ENCODE measurements around the gene PGF.

Gene PGF

DNA sequence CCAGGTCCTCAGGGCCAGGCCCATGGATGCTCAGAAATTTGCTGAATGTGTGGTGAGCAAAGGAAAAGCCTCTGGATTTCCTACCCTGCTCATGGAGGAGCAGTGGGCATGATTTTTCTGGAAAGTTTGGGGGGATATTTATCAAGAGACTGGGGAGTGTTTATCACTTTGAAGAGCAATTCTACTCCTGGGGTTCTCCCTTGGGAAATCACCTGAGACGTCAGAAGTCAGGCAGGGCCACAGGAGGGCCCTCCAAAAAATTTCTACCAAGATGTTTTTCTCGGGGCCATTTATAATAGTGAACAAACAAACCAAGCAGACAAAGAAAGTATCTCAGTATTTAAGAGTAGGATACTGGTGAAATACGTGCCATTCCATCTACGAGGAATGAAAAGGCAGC is 27.3 kb upstream of the PGF start:
- no peak overlapping the region for H3K4me3 Mint-ChIP-seq
- CTCF ChIA-PET = no interaction called here
- H3K27ac Mint-ChIP-seq = no peak overlapping the region
- no peak for DNase-seq
- H3K27me3 Mint-ChIP-seq = peaks cover 39% of the 10 kb centered on the region
- H3K36me3 Mint-ChIP-seq = no peaks in the 10 kb centered on the region
- H3K9me3 Mint-ChIP-seq = no peaks in the 10 kb centered on the region
- no peaks in the 10 kb centered on the region for H3K4me1 Mint-ChIP-seq

GRCh38 chr14:74981833-74982232 is 26.4 kb upstream of the PGF start:
- DNase-seq = no peak
- Mint-ChIP-seq H3K36me3 (no peaks in the 10 kb centered on the region), H3K27ac (no peak overlapping the region), H3K4me3 (no peak overlapping the region), H3K9me3 (no peaks in the 10 kb centered on the region), H3K4me1 (no peaks in the 10 kb centered on the region), H3K27me3 (peaks cover 38% of the 10 kb centered on the region)
- CTCF ChIA-PET = no interaction called here

- Mint-ChIP-seq H3K36me3 (no peaks in the 10 kb centered on the region), H3K4me1 (no peaks in the 10 kb centered on the region), H3K27me3 (peaks cover 38% of the 10 kb centered on the region), H3K9me3 (no peaks in the 10 kb centered on the region), H3K27ac (no peak overlapping the region), H3K4me3 (no peak overlapping the region)
- no peak for DNase-seq
- CTCF ChIA-PET = no interaction called here
These were observed 26.0 kb upstream of the PGF start for GRCh38 chr14:74981462-74981782.

DNA sequence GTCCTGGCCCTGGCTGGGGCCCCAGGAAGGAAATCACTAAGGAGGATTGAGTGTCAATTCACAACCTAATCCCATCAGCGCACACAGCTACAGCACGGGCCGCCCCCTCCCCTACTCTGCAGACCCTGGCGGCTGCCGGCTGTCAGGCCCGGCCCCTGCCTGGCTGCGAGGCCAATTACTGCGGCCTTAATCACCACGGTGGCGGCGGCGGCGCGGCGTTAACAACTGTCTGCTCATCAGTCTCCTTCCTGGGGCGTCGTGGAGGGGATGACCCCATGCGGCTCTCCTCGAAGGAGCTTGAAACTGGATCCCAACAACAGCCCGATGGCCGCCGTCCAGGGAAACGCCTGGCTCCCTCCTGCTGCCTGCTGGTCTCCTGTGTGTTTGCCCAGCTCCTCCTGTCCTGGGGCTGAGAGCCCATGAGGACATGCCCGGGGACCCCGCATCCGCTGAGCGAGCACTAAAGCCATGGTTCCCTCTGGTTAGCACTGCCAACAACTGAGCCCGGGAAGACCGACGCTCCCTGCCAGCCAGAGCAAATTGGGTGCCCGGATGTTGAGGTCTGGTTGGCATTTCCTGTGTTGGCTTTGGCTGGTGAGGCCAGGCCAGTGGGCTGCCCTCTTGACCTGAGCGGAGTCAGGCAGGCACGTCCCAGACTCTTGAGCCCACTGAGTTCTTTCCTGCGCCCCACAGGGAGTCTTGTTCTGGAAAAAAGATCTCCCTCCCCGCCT is 25.5 kb upstream of the PGF start:
- DNase-seq = no peak
- CTCF ChIA-PET = interaction anchor here (0.7 kb wide), 1 partner anchor 33 kb away, joined by 7 read pairs; no protein-coding TSS in a partner anchor
- Mint-ChIP-seq H3K36me3 (no peaks in the 10 kb centered on the region), H3K9me3 (no peaks in the 10 kb centered on the region), H3K4me1 (no peaks in the 10 kb centered on the region), H3K27me3 (peaks cover 37% of the 10 kb centered on the region), H3K27ac (no peak overlapping the region), H3K4me3 (no peak overlapping the region)

DNA sequence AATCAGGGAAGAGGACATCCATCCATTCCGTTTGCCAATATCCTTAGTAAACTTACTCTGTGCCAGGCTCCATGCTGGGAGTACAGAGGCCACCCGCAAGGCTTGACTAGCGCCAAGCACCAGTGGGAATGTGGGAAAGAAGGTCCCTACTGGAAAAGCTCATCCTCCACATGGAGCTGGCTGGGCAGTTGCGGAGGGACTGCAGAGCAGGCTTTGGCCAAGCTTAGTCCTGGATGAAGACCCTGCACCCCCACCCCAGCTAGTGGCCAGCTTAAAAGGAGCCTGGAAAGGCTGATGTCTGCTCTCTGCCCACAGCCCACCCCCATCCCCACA is 25.0 kb upstream of the PGF start:
- no peak for DNase-seq
- Mint-ChIP-seq H3K4me1 (no peaks in the 10 kb centered on the region), H3K27me3 (peaks cover 36% of the 10 kb centered on the region), H3K4me3 (no peak overlapping the region), H3K36me3 (no peaks in the 10 kb centered on the region), H3K9me3 (no peaks in the 10 kb centered on the region), H3K27ac (no peak overlapping the region)
- CTCF ChIA-PET = interaction anchor here (0.7 kb wide), 1 partner anchor 33 kb away, joined by 7 read pairs; no protein-coding TSS in a partner anchor

- CTCF ChIA-PET = interaction anchor here (0.7 kb wide), 1 partner anchor 32 kb away, joined by 7 read pairs; no protein-coding TSS in a partner anchor
- no peak for DNase-seq
These were observed 24.3 kb upstream of the PGF start for GRCh38 chr14:74979442-74980397.

GRCh38 chr14:74979029-74979428 is 23.6 kb upstream of the PGF start:
- no peaks in the 10 kb centered on the region for H3K4me1 Mint-ChIP-seq
- no peak for DNase-seq
- no peak overlapping the region for H3K4me3 Mint-ChIP-seq
- no peaks in the 10 kb centered on the region for H3K9me3 Mint-ChIP-seq
- H3K27ac Mint-ChIP-seq = no peak overlapping the region
- CTCF ChIA-PET = interaction anchor here (0.9 kb wide), 1 partner anchor 117 kb away, joined by 3 read pairs; no protein-coding TSS in a partner anchor
- no peaks in the 10 kb centered on the region for H3K36me3 Mint-ChIP-seq
- H3K27me3 Mint-ChIP-seq = peaks cover 31% of the 10 kb centered on the region

More at GRCh38 chr14:74979442-74980397, 24.3 kb upstream of the PGF start:
- H3K9me3 Mint-ChIP-seq = no peaks in the 10 kb centered on the region
- no peak overlapping the region for H3K27ac Mint-ChIP-seq
- no peaks in the 10 kb centered on the region for H3K4me1 Mint-ChIP-seq
- no peak overlapping the region for H3K4me3 Mint-ChIP-seq
- H3K27me3 Mint-ChIP-seq = peaks cover 34% of the 10 kb centered on the region
- H3K36me3 Mint-ChIP-seq = no peaks in the 10 kb centered on the region

GRCh38 chr14:74978416-74978947 is 23.1 kb upstream of the PGF start:
- Mint-ChIP-seq H3K27me3 (peaks cover 28% of the 10 kb centered on the region), H3K36me3 (no peaks in the 10 kb centered on the region), H3K9me3 (no peaks in the 10 kb centered on the region), H3K4me1 (peaks cover 3% of the 10 kb centered on the region), H3K27ac (no peak overlapping the region), H3K4me3 (no peak overlapping the region)
- DNase-seq = no peak
- CTCF ChIA-PET = interaction anchor here (0.9 to 1.0 kb wide), 2 partner anchors 117 to 649 kb away, joined by 3 read pairs; no protein-coding TSS in a partner anchor

- DNase-seq = no peak
- Mint-ChIP-seq H3K4me1 (peaks cover 3% of the 10 kb centered on the region), H3K4me3 (no peak overlapping the region), H3K27me3 (peaks cover 26% of the 10 kb centered on the region), H3K9me3 (no peaks in the 10 kb centered on the region), H3K36me3 (no peaks in the 10 kb centered on the region), H3K27ac (peak overlapping the region; percentile 37)
- CTCF ChIA-PET = interaction anchor here (1.0 to 1.3 kb wide), 2 partner anchors 111 to 648 kb away, joined by 3 read pairs; no protein-coding TSS in a partner anchor
These were observed 22.5 kb upstream of the PGF start for GRCh38 chr14:74977901-74978385.

GRCh38 chr14:74977164-74977900 is 21.9 kb upstream of the PGF start:
- H3K9me3 Mint-ChIP-seq = no peaks in the 10 kb centered on the region
- H3K36me3 Mint-ChIP-seq = no peaks in the 10 kb centered on the region
- CTCF ChIA-PET = interaction anchor here (1.0 to 1.3 kb wide), 2 partner anchors 112 to 648 kb away, joined by 3 read pairs; no protein-coding TSS in a partner anchor
- H3K27ac Mint-ChIP-seq = no peak overlapping the region
- no peak overlapping the region for H3K4me3 Mint-ChIP-seq
- peaks cover 21% of the 10 kb centered on the region for H3K27me3 Mint-ChIP-seq
- peaks cover 3% of the 10 kb centered on the region for H3K4me1 Mint-ChIP-seq
- no peak for DNase-seq

DNA sequence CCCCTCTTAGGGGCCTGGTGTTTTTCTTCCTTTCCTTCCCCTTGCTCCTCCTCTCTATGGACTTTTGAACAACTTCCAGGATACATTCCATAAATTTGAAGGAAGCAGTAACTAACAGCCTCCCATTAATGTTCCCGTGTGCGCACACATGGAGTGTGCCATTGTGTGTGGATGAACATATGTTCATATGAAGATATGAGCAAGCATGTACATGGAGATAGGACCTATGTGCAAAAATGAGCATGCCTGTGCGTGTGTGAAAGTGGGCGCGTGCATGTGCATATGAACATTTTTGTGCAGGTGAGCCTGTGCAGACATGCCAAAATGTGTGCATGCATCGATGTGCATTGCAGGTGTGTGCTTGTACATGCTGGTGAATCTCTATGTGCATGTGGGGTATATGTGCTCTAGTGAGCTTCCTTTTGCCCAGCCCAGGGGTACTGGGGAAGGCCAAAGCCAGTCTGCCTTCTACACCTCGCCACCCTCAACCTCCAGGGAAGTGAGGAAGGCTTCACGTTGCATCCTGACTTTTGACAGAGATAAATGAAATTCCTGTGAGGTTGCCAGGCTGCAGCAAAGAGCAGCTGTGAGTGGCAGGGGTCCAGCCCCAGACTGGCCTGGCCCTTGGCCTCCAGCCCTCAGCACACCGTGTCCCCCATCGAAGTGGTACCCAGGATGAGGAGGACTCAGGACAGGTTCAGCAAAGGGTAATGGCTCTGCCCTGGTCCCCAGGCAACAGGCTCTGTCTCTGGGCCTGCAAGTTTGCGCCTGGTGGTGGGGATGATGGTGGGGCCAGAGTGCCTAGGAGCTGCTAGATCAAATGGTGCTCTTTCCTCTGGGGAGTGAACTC is 21.1 kb upstream of the PGF start:
- H3K36me3 Mint-ChIP-seq = no peaks in the 10 kb centered on the region
- no peak overlapping the region for H3K27ac Mint-ChIP-seq
- no peak overlapping the region for H3K4me3 Mint-ChIP-seq
- CTCF ChIA-PET = interaction anchor here (1.3 kb wide), 1 partner anchor 113 kb away, joined by 3 read pairs; no protein-coding TSS in a partner anchor
- peaks cover 19% of the 10 kb centered on the region for H3K27me3 Mint-ChIP-seq
- H3K9me3 Mint-ChIP-seq = no peaks in the 10 kb centered on the region
- DNase-seq = no peak
- H3K4me1 Mint-ChIP-seq = peaks cover 3% of the 10 kb centered on the region

- Mint-ChIP-seq H3K27ac (no peak overlapping the region), H3K9me3 (no peaks in the 10 kb centered on the region), H3K27me3 (peaks cover 22% of the 10 kb centered on the region), H3K4me3 (no peak overlapping the region), H3K36me3 (no peaks in the 10 kb centered on the region), H3K4me1 (peaks cover 3% of the 10 kb centered on the region)
- no peak for DNase-seq
- CTCF ChIA-PET = interaction anchor here (0.6 to 1.7 kb wide), 3 partner anchors 29 to 113 kb away, joined by 3 to 4 read pairs (median 3); no protein-coding TSS in a partner anchor
These were observed 19.8 kb upstream of the PGF start for GRCh38 chr14:74975059-74975810.

All from activated naive CD4-positive, alpha-beta T cell treated with anti-CD3 and anti-CD28 coated beads, Interleukin-2, amount 10 ng/mL, durations not matched to agents 7 days and 5 days (primary cell).